K562 (cell line): Measurements from ENCODE around the gene CCNO. TPM values are rescaled to one million over a fixed set of nuclear protein-coding genes. Genes with fewer than 3 reads are reported as not detected.

Experiments used
- ATAC-seq: fragments of 200-7000 bp; cut with Tn5 transposase; 3 replicates; pipeline ENCODE4 v1.9.1; 2020; ENCODE audit warnings: moderate library complexity
- BruUV-seq: library from RNA; stranded (reverse); fragments of 400-500 nt; replicated peaks from 2 replicates; lab custom pipeline; 2021; lab: Mats Ljungman, UMichigan
- CTCF ChIA-PET: fragments of 300-600 bp; formaldehyde crosslinking; extraction: SDS; loops from one replicate; lab custom pipeline; 2021; ENCODE audit warnings: low intra/inter-chr PET ratio; lab: Yijun Ruan, JAX
- POLR2A ChIA-PET: fragments of 300-600, 350-650 bp; sonication (Branson Sonifier 250); formaldehyde crosslinking; extraction: SDS; loops from one replicate; lab custom pipeline; 2021; ENCODE audit warnings: antibody characterized with exemption, inconsistent platforms; lab: Yijun Ruan, JAX
- DNase-seq, 4 experiments: peaks; one replicate each; pipeline versions ENCODE4 v3.0.0 to v3.0.0-alpha.2; 2011 to 2018; ENCODE audit warnings: low spot score in 3 of 4, mixed read lengths in 3 of 4; ENCODE audit errors: extremely low read depth in 1 of 4
- FAIRE-seq: peaks from 2 replicates; lab custom pipeline; 2011; peaks lifted over from hg19 to GRCh38; lab: Jason Lieb, UNC
- H2AFZ ChIP-seq: 2 replicates; pipeline ENCODE4 v1.6.0; 2011; ENCODE audit warnings: low read depth, low read length, control low read depth, inconsistent platforms
- H3K27ac ChIP-seq: fragments of 200-600 bp; 3 replicates; pipeline ENCODE4 v1.8.0; 2011; ENCODE audit warnings: low read depth, mild to moderate bottlenecking, control low read depth, inconsistent platforms, low read length, moderate library complexity, mixed read lengths; ENCODE audit errors: extremely low read depth
- H3K27me3 ChIP-seq, 2 experiments: fragments of 300-600 bp in 1 of 2; 2 replicates in 1 of 2; 3 replicates in 1 of 2; pipeline versions ENCODE4 v1.6.0 to v1.8.0; 2011; ENCODE audit warnings: inconsistent platforms in 2 of 2, low read length in 2 of 2, mild to moderate bottlenecking in 1 of 2, mixed read lengths in 1 of 2, moderate library complexity in 1 of 2; ENCODE audit not compliant: control insufficient read depth in 2 of 2, insufficient read depth in 2 of 2
- H3K36me3 ChIP-seq: fragments of 300-600 bp; 3 replicates; pipeline ENCODE4 v1.8.0; 2011; ENCODE audit warnings: mild to moderate bottlenecking, low read length, inconsistent platforms; ENCODE audit not compliant: control insufficient read depth, insufficient read depth
- H3K4me1 ChIP-seq, 2 experiments: fragments of 200-600 bp in 1 of 2; replicated peaks in 1 of 2; 2 replicates in 1 of 2; 3 replicates in 1 of 2; pipeline versions ENCODE4 v1.5.1 to v1.8.0; 2011; ENCODE audit warnings: inconsistent platforms in 2 of 2, low read length in 2 of 2, mild to moderate bottlenecking in 1 of 2, mixed read lengths in 1 of 2, moderate library complexity in 1 of 2; ENCODE audit not compliant: control insufficient read depth in 2 of 2, insufficient read depth in 2 of 2
- H3K4me2 ChIP-seq: 2 replicates; pipeline ENCODE4 v1.6.1; 2011; ENCODE audit warnings: low read length, control low read depth, inconsistent platforms, mixed read lengths; ENCODE audit not compliant: insufficient read depth
- H3K4me3 ChIP-seq: fragments of 200-600 bp; sonication (generic), shearing (Covaris generic); 2 replicates; pipeline ENCODE4 v1.5.1; 2016; ENCODE audit warnings: control low read depth, inconsistent platforms
- H3K79me2 ChIP-seq: fragments of 200-600 bp; 3 replicates; pipeline ENCODE4 v1.8.0; 2011; ENCODE audit warnings: low read length, inconsistent platforms; ENCODE audit not compliant: control insufficient read depth, insufficient read depth
- H3K9ac ChIP-seq, 2 experiments: 2 replicates each; pipeline versions ENCODE4 v1.6.0 to v1.6.1; 2011; ENCODE audit warnings: low read depth in 2 of 2, low read length in 2 of 2, control low read depth in 1 of 2, inconsistent platforms in 1 of 2, mild to moderate bottlenecking in 1 of 2, mixed read lengths in 1 of 2; ENCODE audit not compliant: insufficient read depth in 1 of 2
- H3K9me1 ChIP-seq: one replicate; pipeline ENCODE4 v1.6.0; 2011; ENCODE audit warnings: inconsistent platforms, mild to moderate bottlenecking, low read length, moderate library complexity; ENCODE audit not compliant: control insufficient read depth, insufficient read depth
- H3K9me3 ChIP-seq: replicated peaks from 2 replicates; pipeline ENCODE4 v1.5.1; 2011; ENCODE audit warnings: low read depth, low read length, inconsistent platforms; ENCODE audit not compliant: control insufficient read depth, insufficient read depth
- H4K20me1 ChIP-seq: replicated peaks from 2 replicates; pipeline ENCODE4 v1.6.1; 2011; ENCODE audit warnings: low read length, inconsistent platforms, mixed read lengths; ENCODE audit not compliant: control insufficient read depth, insufficient read depth
- CXXC5 ChIP-seq: fragments of 250-450 bp; sonication (Bioruptor Pico); IDR thresholded peaks from 2 replicates; pipeline ENCODE4 v1.8.0; 2022; ENCODE audit warnings: inconsistent platforms, mild to moderate bottlenecking, moderate library complexity
- HMGXB4 ChIP-seq: sonication (generic); formaldehyde crosslinking; IDR thresholded peaks from 2 replicates; pipeline ENCODE4 v1.8.1; 2023; ENCODE audit warnings: mild to moderate bottlenecking, missing genetic modification reagents
- KDM4B ChIP-seq, 2 experiments: fragments of 450-650 bp in 1 of 2; sonication (generic) in 1 of 2; IDR thresholded peaks; 2 replicates each; pipeline ENCODE4 v1.6.1; 2016 to 2017; ENCODE audit warnings: borderline replicate concordance in 2 of 2, antibody characterized with exemption in 1 of 2, low read depth in 1 of 2, mild to moderate bottlenecking in 1 of 2
- MEIS2 ChIP-seq: fragments of 450-650 bp; IDR thresholded peaks from 2 replicates; pipeline ENCODE4 v1.6.1; 2014; ENCODE audit warnings: mild to moderate bottlenecking; ENCODE audit not compliant: partially characterized antibody
- PCBP2 ChIP-seq: fragments of 200-400 bp; formaldehyde crosslinking; IDR thresholded peaks from 2 replicates; pipeline ENCODE4 v1.6.1; 2018; ENCODE audit warnings: low read length, low read depth, mild to moderate bottlenecking, moderate library complexity; ENCODE audit not compliant: poor library complexity, severe bottlenecking
- POLR2G ChIP-seq: fragments of 200-400 bp; formaldehyde crosslinking; IDR thresholded peaks from 2 replicates; pipeline ENCODE4 v1.6.1; 2017; ENCODE audit warnings: low read depth, mild to moderate bottlenecking, antibody characterized with exemption, low read length, moderate library complexity
- RB1 ChIP-seq: fragments of 450-650 bp; IDR thresholded peaks from 2 replicates; pipeline ENCODE4 v1.6.1; 2017; ENCODE audit warnings: low read depth, mild to moderate bottlenecking
- RERE ChIP-seq: sonication (generic); formaldehyde crosslinking; IDR thresholded peaks from 2 replicates; pipeline ENCODE4 v1.8.0; 2023; ENCODE audit warnings: missing genetic modification reagents, mild to moderate bottlenecking, borderline replicate concordance
- RNF2 ChIP-seq: sonication (generic); IDR thresholded peaks from 2 replicates; pipeline ENCODE4 v1.6.1; 2016
- SIN3A ChIP-seq, 2 experiments: fragments of 150-350 bp in 1 of 2; IDR thresholded peaks; 2 replicates each; pipeline ENCODE4 v1.6.1; 2011 to 2016; ENCODE audit warnings: borderline replicate concordance in 2 of 2, low read depth in 2 of 2, low read length in 2 of 2, mild to moderate bottlenecking in 2 of 2, moderate library complexity in 2 of 2; ENCODE audit not compliant: control insufficient read depth in 1 of 2
- ZFP36 ChIP-seq: fragments of 150-350 bp; IDR thresholded peaks from 2 replicates; pipeline ENCODE4 v1.6.1; 2018; ENCODE audit warnings: low read length, low read depth; ENCODE audit not compliant: partially characterized antibody
- ZNF124 ChIP-seq: sonication (generic); formaldehyde crosslinking; IDR thresholded peaks from 2 replicates; pipeline ENCODE4 v1.8.1; 2022; ENCODE audit warnings: missing genetic modification reagents
- WGBS: fragments of 100-300 bp; shearing (Covaris generic); methylation state at CpG from one replicate; pipeline ENCODE4 v1.1.6; 2016; ENCODE audit warnings: low coverage, mixed read lengths; ENCODE audit not compliant: insufficient coverage; ENCODE audit errors: missing lambda C conversion rate; 5-methylcytosine and 5-hydroxymethylcytosine counted together
- in situ Hi-C: fragments of 300-500 bp; cut with MboI; formaldehyde crosslinking; loops from 4 replicates; pipeline ENCODE4 v1.15.0; 2018; ENCODE audit warnings: inconsistent platforms, mixed read lengths
- intact Hi-C: fragments of 100-400 bp; cut with micrococcal nuclease; formaldehyde crosslinking; loops from 2 replicates; pipeline ENCODE4 v1.14.2; 2022
- polyA plus RNA-seq, 8 experiments: library from polyadenylated mRNA; depleted of rRNA in 4 of 8; stranded (reverse) in 5 of 8; unstranded in 3 of 8; fragments of >200 nt; fragmentation: Nextera tagmentation in 2 of 8; fragmentation: Illumina TruSeq in 1 of 8; extraction: Ambion mirVana in 2 of 8; extraction: Trizol in 1 of 8; gene quantifications; 2 replicates each; pipeline versions ENCODE4 v1.2.1 to v1.2.3, GENCODE V29; 2011 to 2014; ENCODE audit warnings: inconsistent platforms in 1 of 8, missing spikeins in 1 of 8
- total RNA-seq, 7 experiments: library from RNA; depleted of rRNA in 6 of 7; stranded (reverse); fragments of >200 nt in 6 of 7; fragmentation: Illumina TruSeq in 2 of 7; extraction: Trizol in 2 of 7; gene quantifications; 2 replicates each; pipeline versions ENCODE4 v1.2.1 to v1.2.3, GENCODE V29; 2011 to 2021; ENCODE audit warnings: low replicate concordance in 1 of 7

Gene CCNO
- total and polyA plus RNA-seq, 9 of the 15 experiments (the other 6 are each of a cell fraction or from before 2014, with no cell fraction given), result 0.08 to 3.1 (median 0.29) TPM

- CTCF ChIA-PET, result interaction anchor here (1.9 kb wide), 1 partner anchor 465 kb away, joined by 6 read pairs; no protein-coding TSS in a partner anchor
- H3K4me1 ChIP-seq, result peaks cover 8 to 32% of the 10 kb centered on the region in 2 experiments; a peak in 3 of 5 replicates
- POLR2A ChIA-PET, result interaction anchor here (0.7 to 1.0 kb wide), 3 partner anchors 12 to 80 kb away, joined by 3 to 4 read pairs (median 3); partner anchors contain the start of genes DHX29 and MTREX
- peaks cover 3% of the 10 kb centered on the region for H3K9me1 ChIP-seq
- peak within 1 kb of the TSS; percentile 89 for H3K4me2 ChIP-seq
- ATAC-seq (peak; percentile 90), FAIRE-seq (peak; percentile 29), DNase-seq (peak; percentile 88 to 91 (median 90))
- intact Hi-C loops, result loop anchor here (2.0 to 5.0 kb wide), 3 partner anchors 55 to 464 kb away; partner anchors contain the start of genes CDC20B, DHX29 and MTREX
- H3K79me2 ChIP-seq, result no peaks in the 10 kb centered on the region
- no peaks in the 10 kb centered on the region for H4K20me1 ChIP-seq
- H3K9me3 ChIP-seq, result no peaks in the 10 kb centered on the region
- H3K4me3 ChIP-seq, result peak within 1 kb of the TSS; percentile 71
- peak within 1 kb of the TSS; percentile 99 for H2AFZ ChIP-seq
- H3K27me3 ChIP-seq, result peaks cover 11 to 18% of the 10 kb centered on the region in 2 experiments; a peak in 4 of 5 replicates
- 2% methylated on average over 65 of the region's 80 CpGs for WGBS
- H3K27ac ChIP-seq, result peak within 1 kb of the TSS; percentile 64
- H3K36me3 ChIP-seq, result no peaks in the 10 kb centered on the region
- peak within 1 kb of the TSS; percentile 82 to 89 for H3K9ac ChIP-seq
- in situ Hi-C loops, result no loop called here
- BruUV-seq, result TSS peak; percentile 68
- TF ChIP-seq POLR2G (peak; percentile 79), RERE (0 out of 2 replicates have a peak, but pooled peaks have one; percentile 14), CXXC5 (CRISPR knock-in tag) (peak; percentile 79), HMGXB4 (CRISPR knock-in tag) (0 out of 2 replicates have a peak, but pooled peaks have one; percentile 28), RNF2 (0 out of 2 replicates have a peak, but pooled peaks have one; percentile 3), SIN3A (IDR thresholded peaks at IDR 0.05; ENCODE audit: borderline replicate concordance in 2 of 2, control insufficient read depth in 1 of 2, low read depth in 2 of 2, low read length in 2 of 2) (0 out of 4 replicates have a peak, but pooled peaks of 1 of the 2 experiments have one; percentile 11), KDM4B (IDR thresholded peaks at IDR 0.05; ENCODE audit: borderline replicate concordance in 2 of 2, low read depth in 1 of 2) (peak in 1 of 2 experiments; percentile 76; a peak in 1 of 4 replicates), MEIS2 (peak; percentile 91), RB1 (peak; percentile 72; the same call in 1 of the 2 replicates), ZFP36 (peak; percentile 76), PCBP2 (peak; percentile 22), ZNF124 (0 out of 2 replicates have a peak, but pooled peaks have one; percentile 15)
These were observed 6.3 kb downstream of the CCNO start, which contains the start of gene MCIDAS for GRCh38 chr5:55226934-55227663. Gene MCIDAS, minus strand, starts transcription at chr5:55227315. Its CDS starts 177 bp downstream, at chr5:55227138.
